Psoas muscle (tissue), 8 donors: ENCODE measurements around the gene FOXJ3. TPM values are rescaled to one million over a fixed set of nuclear protein-coding genes. Genes with fewer than 3 reads are reported as not detected.

Source experiments
- ATAC-seq, 4 donors: fragments of 200-7000 bp; cut with Tn5 transposase; one replicate each; pipeline ENCODE4 v1.9.1; 2020; ENCODE audit warnings: moderate library complexity in 3 of 4, mild to moderate bottlenecking in 2 of 4
- DNase-seq, 2 donors: peaks; one replicate each; pipeline ENCODE4 v3.0.0-alpha.2; 2020
- H3K27ac ChIP-seq: fragments of 200-600 bp; one replicate; pipeline ENCODE4 v1.8.0; 2022
- H3K27me3 ChIP-seq, 3 donors: fragments of 200-600 bp in 1 of 3; one replicate each; pipeline versions ENCODE4 v1.6.1 to v1.8.0; 2013 to 2022; ENCODE audit warnings: low read length in 2 of 3, mild to moderate bottlenecking in 2 of 3, moderate library complexity in 1 of 3; ENCODE audit not compliant: insufficient read depth in 3 of 3
- H3K36me3 ChIP-seq, 2 donors: fragments of 200-600 bp in 1 of 2; one replicate each; pipeline versions ENCODE4 v1.6.1 to v1.8.0; 2013 to 2022; ENCODE audit warnings: low read depth in 1 of 2, mild to moderate bottlenecking in 1 of 2, moderate library complexity in 1 of 2; ENCODE audit not compliant: insufficient read depth in 1 of 2
- H3K4me1 ChIP-seq: fragments of 200-600 bp; one replicate; pipeline ENCODE4 v1.8.0; 2022
- H3K4me3 ChIP-seq: fragments of 200-600 bp; one replicate; pipeline ENCODE4 v1.8.0; 2022; ENCODE audit warnings: mild to moderate bottlenecking
- H3K9me3 ChIP-seq: fragments of 200-600 bp; one replicate; pipeline ENCODE4 v1.8.0; 2022
- WGBS, 3 donors: extraction: QIAGEN DNeasy Blood & Tissue Kit; methylation state at CpG; one replicate each; pipeline versions ENCODE4 v1.1.6 to v1.1.7; 2013; 5-methylcytosine and 5-hydroxymethylcytosine counted together
- intact Hi-C, 2 donors: fragments of 100-400 bp; cut with DNase I; formaldehyde crosslinking; loops; one replicate each; pipeline versions ENCODE4 v1.11.0 to v1.14.2; 2022
- polyA plus RNA-seq, 3 donors: library from polyadenylated mRNA; stranded (reverse); fragments of 200-250 nt; gene quantifications; one replicate each; pipeline ENCODE4 v1.2.3, GENCODE V29; 2013
- total RNA-seq, 4 donors: library from RNA; stranded (reverse); fragmentation: NEBNext Ultra II Directional in 2 of 4; extraction: Animal tissue kit (Norgen Biotek cat#: 25700) in 2 of 4; gene quantifications; one replicate each; pipeline versions ENCODE4 v1.2.1 to v1.2.4, GENCODE V29; 2021 to 2023
- TF ChIP-seq, protein P1 (sequence below): fragments of 200-600 bp; IDR thresholded peaks from one replicate; pipeline ENCODE4 v1.8.0; 2022; ENCODE audit warnings: antibody characterized with exemption
- donor health status: healthy with polysubstance abuse.
- donor health status: DM: no; HTN: no; CAD: no; lungs with moderate emphysema.
- donor health status: Bipolar disorder and iron deficiency.
- donor health status: healthy.
- donor health status: DM: yes; HTN: yes; CAD: no.
- donor health status: DM: no; HTN: no; CAD: no.
- donor health status: DM: no; HTN: no; CAD: no.
- donor health status: DM: yes; HTN: yes; CAD: no.

The FOXJ3 gene
- total and polyA plus RNA-seq, 7 donors: 15.1 to 53.1 (median 47.9) TPM

- Histone ChIP-seq H3K4me3 (no peak overlapping the region), H3K27me3 (no peaks in the 10 kb centered on the region), H3K36me3 (peaks cover 7 to 78% of the 10 kb centered on the region in 2 donors), H3K27ac (no peak overlapping the region), H3K4me1 (no peaks in the 10 kb centered on the region), H3K9me3 (no peaks in the 10 kb centered on the region)
- no peak for DNase-seq
- TF ChIP-seq, protein P1, sequence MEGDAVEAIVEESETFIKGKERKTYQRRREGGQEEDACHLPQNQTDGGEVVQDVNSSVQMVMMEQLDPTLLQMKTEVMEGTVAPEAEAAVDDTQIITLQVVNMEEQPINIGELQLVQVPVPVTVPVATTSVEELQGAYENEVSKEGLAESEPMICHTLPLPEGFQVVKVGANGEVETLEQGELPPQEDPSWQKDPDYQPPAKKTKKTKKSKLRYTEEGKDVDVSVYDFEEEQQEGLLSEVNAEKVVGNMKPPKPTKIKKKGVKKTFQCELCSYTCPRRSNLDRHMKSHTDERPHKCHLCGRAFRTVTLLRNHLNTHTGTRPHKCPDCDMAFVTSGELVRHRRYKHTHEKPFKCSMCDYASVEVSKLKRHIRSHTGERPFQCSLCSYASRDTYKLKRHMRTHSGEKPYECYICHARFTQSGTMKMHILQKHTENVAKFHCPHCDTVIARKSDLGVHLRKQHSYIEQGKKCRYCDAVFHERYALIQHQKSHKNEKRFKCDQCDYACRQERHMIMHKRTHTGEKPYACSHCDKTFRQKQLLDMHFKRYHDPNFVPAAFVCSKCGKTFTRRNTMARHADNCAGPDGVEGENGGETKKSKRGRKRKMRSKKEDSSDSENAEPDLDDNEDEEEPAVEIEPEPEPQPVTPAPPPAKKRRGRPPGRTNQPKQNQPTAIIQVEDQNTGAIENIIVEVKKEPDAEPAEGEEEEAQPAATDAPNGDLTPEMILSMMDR: no peak
- 91 to 97% (median 92%) methylated on average over 4 of the region's 4 CpGs for WGBS, 3 donors
- intact Hi-C loops: no loop called here
- no peak for ATAC-seq
Measured at GRCh38 chr1:42181687-42182086, 153.3 kb downstream of the FOXJ3 start.

- no peaks in the 10 kb centered on the region for H3K4me1 ChIP-seq
- no peak overlapping the region for H3K4me3 ChIP-seq
- TF ChIP-seq, protein P1: no peak
- H3K36me3 ChIP-seq: peaks cover 7 to 62% of the 10 kb centered on the region in 2 donors
- no peaks in the 10 kb centered on the region for H3K9me3 ChIP-seq
- ATAC-seq (no peak), DNase-seq (no peak)
- 61 to 69% (median 62%) methylated on average over 4 of the region's 4 CpGs for WGBS, 3 donors
- intact Hi-C loops: loop anchor here (10.0 kb wide), 2 partner anchors 155 to 365 kb away; partner anchors contain the start of gene FOXJ3 (in 1 of the 2)
- H3K27ac ChIP-seq: no peak overlapping the region
- H3K27me3 ChIP-seq: no peaks in the 10 kb centered on the region
Measured at GRCh38 chr1:42179900-42180329, 155.1 kb downstream of the FOXJ3 start.

- Histone ChIP-seq H3K9me3 (no peaks in the 10 kb centered on the region), H3K27me3 (no peaks in the 10 kb centered on the region), H3K4me3 (no peak overlapping the region), H3K27ac (no peak overlapping the region), H3K36me3 (peaks cover 4 to 56% of the 10 kb centered on the region in 2 donors), H3K4me1 (no peaks in the 10 kb centered on the region)
- 24 to 50% (median 40%) methylated on average over 2 of the region's 2 CpGs for WGBS, 3 donors
- ATAC-seq: no peak
- intact Hi-C loops: loop anchor here (10.0 kb wide), 2 partner anchors 156 to 364 kb away; partner anchors contain the start of gene FOXJ3 (in 1 of the 2)
- TF ChIP-seq, protein P1: no peak
- no peak for DNase-seq
Measured at GRCh38 chr1:42179275-42179674, 155.8 kb downstream of the FOXJ3 start.

GRCh38 chr1:42178249-42178648 is 156.8 kb downstream of the FOXJ3 start:
- no peak overlapping the region for H3K4me3 ChIP-seq
- TF ChIP-seq, protein P1: no peak
- H3K9me3 ChIP-seq: no peaks in the 10 kb centered on the region
- peaks cover 4 to 46% of the 10 kb centered on the region in 2 donors for H3K36me3 ChIP-seq
- no peak for DNase-seq
- intact Hi-C loops: loop anchor here (10.0 kb wide), 2 partner anchors 157 to 363 kb away; partner anchors contain the start of gene FOXJ3 (in 1 of the 2)
- no peak overlapping the region for H3K27ac ChIP-seq
- 77 to 86% (median 77%) methylated on average over 3 of the region's 3 CpGs for WGBS, 3 donors
- no peaks in the 10 kb centered on the region for H3K27me3 ChIP-seq
- no peak for ATAC-seq
- peaks cover 6% of the 10 kb centered on the region for H3K4me1 ChIP-seq

GRCh38 chr1:42177541-42177981 is 157.5 kb downstream of the FOXJ3 start:
- ATAC-seq (no peak), DNase-seq (no peak)
- Histone ChIP-seq H3K27ac (no peak overlapping the region), H3K4me3 (no peak overlapping the region), H3K4me1 (peaks cover 13% of the 10 kb centered on the region), H3K27me3 (no peaks in the 10 kb centered on the region), H3K9me3 (no peaks in the 10 kb centered on the region), H3K36me3 (peaks cover 4 to 42% of the 10 kb centered on the region in 2 donors)
- TF ChIP-seq, protein P1: no peak
- intact Hi-C loops: loop anchor here (10.0 kb wide), 2 partner anchors 157 to 363 kb away; partner anchors contain the start of gene FOXJ3 (in 1 of the 2)
- WGBS, 3 donors: 68 to 71% (median 71%) methylated on average over 6 of the region's 6 CpGs
